B cell (primary cell): ENCODE data around the gene KLHL33.

Source experiments
- EZH2 ChIP-seq: IDR thresholded peaks from 2 replicates; pipeline ENCODE4 v1.6.1; 2012; ENCODE audit warnings: borderline replicate concordance, low read depth, mild to moderate bottlenecking, moderate library complexity, low read length; ENCODE audit not compliant: insufficient read depth, poor library complexity, severe bottlenecking
- TF ChIP-seq, protein P1 (sequence below): fragments of 200-600 bp; IDR thresholded peaks from one replicate; pipeline ENCODE4 v1.8.0; 2022; ENCODE audit warnings: antibody characterized with exemption, mild to moderate bottlenecking

DNA sequence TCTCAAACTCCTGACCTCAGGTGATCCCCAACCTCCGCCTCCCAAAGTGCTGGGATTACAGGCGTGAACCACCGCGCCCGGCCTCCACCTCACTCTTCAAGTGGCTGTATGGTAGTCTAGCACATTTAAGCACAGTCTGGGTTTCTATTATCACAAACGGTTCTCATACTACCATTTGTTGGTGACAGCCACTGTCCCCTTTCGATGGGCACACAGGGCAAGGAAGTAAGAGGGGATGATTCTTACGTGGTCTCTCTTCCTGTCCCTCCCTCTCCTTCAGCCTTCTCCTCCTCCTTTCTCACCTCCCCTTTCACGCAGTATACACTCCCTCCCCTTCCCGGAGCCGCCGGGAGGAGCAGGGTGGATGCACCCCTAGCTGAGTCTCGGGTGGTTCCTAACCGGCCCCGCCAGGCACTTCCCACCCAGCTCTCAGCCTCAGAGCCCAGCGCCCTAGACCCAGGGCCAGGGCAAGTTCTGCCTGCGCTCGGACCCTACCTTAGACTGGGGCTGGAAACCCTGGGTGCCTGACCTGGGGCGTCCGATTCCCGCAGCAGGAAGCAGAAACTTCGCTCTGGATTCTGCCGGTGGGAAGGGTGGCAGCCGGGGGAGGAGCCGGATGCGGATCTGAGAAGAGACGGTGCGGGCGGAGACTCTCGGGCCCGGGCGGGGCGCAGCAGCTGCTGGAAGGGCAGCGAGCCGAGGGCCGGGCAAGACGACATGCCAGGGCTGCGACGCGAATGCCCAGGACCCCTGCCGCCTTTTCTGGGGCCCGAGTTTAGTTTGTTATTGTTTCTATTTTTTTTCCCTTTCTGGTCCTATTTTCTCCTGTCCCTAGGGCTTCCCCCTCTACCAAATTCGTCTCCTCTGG is 22.9 kb downstream of the KLHL33 start, which contains the start of gene TEP1:
- TF ChIP-seq, protein P1, sequence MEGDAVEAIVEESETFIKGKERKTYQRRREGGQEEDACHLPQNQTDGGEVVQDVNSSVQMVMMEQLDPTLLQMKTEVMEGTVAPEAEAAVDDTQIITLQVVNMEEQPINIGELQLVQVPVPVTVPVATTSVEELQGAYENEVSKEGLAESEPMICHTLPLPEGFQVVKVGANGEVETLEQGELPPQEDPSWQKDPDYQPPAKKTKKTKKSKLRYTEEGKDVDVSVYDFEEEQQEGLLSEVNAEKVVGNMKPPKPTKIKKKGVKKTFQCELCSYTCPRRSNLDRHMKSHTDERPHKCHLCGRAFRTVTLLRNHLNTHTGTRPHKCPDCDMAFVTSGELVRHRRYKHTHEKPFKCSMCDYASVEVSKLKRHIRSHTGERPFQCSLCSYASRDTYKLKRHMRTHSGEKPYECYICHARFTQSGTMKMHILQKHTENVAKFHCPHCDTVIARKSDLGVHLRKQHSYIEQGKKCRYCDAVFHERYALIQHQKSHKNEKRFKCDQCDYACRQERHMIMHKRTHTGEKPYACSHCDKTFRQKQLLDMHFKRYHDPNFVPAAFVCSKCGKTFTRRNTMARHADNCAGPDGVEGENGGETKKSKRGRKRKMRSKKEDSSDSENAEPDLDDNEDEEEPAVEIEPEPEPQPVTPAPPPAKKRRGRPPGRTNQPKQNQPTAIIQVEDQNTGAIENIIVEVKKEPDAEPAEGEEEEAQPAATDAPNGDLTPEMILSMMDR: no peak
- TF ChIP-seq EZH2: no peak
